ENCODE results near the gene SMYD5. TPM values are rescaled to one million over a fixed set of nuclear protein-coding genes. Genes with fewer than 3 reads are reported as not detected.

The SMYD5 gene
- total RNA-seq, 3 donors from 2014 or later, result 14.1 to 21.6 (median 18.3) TPM

DNA sequence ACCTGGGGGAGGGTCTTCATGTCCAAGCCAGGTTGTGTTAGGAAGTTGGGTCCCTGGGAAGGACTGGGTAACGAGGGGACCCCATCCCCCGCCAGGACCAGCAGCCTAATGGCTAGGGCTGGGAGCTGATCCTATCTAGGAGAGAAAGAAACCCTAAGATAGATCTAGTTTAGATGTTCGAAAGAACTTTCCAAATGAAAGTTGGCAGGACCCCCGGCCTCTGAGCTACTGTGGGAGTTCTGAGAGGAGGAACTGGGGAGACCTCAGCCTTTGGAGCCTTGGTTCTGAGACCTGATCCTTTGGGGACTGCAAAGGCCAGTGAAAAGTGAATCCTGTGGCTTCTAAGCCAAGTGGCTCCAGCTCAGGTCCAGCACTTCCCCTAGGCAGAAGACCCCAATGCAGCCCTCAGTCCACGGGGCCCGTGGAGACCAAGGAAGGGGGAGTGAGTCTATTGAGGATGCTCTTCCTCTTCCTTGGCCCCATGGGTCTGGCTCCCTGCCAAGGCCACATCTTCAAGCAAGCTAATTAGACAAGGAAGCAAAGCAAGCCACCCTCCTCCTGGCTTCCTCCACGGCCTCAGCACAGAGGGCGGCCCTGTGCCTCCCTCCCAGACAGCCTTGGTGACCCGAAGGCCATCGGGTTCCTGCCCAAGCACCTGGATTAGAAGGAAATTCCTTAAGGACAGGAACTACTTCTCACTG is 43.5 kb downstream of the SMYD5 start:
- no peak for TF ChIP-seq POLR2AphosphoS5 (IDR thresholded peaks at IDR 0.05)
- TF ChIP-seq, protein P1, sequence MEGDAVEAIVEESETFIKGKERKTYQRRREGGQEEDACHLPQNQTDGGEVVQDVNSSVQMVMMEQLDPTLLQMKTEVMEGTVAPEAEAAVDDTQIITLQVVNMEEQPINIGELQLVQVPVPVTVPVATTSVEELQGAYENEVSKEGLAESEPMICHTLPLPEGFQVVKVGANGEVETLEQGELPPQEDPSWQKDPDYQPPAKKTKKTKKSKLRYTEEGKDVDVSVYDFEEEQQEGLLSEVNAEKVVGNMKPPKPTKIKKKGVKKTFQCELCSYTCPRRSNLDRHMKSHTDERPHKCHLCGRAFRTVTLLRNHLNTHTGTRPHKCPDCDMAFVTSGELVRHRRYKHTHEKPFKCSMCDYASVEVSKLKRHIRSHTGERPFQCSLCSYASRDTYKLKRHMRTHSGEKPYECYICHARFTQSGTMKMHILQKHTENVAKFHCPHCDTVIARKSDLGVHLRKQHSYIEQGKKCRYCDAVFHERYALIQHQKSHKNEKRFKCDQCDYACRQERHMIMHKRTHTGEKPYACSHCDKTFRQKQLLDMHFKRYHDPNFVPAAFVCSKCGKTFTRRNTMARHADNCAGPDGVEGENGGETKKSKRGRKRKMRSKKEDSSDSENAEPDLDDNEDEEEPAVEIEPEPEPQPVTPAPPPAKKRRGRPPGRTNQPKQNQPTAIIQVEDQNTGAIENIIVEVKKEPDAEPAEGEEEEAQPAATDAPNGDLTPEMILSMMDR (IDR thresholded peaks at IDR 0.05), result no peak
- no peak for DNase-seq (ENCODE audit: low spot score in 2 of 2)
- intact Hi-C loops (cut with DNase I; ENCODE audit: low total_unique reads), result no loop called here
- H3K27ac ChIP-seq, result no peak overlapping the region
- H3K4me3 ChIP-seq, result no peak overlapping the region
- H3K9me3 ChIP-seq, result no peaks in the 10 kb centered on the region
- peaks cover 2% of the 10 kb centered on the region for H3K36me3 ChIP-seq
- H3K4me1 ChIP-seq, result no peaks in the 10 kb centered on the region
- no peaks in the 10 kb centered on the region for H3K27me3 ChIP-seq

DNA sequence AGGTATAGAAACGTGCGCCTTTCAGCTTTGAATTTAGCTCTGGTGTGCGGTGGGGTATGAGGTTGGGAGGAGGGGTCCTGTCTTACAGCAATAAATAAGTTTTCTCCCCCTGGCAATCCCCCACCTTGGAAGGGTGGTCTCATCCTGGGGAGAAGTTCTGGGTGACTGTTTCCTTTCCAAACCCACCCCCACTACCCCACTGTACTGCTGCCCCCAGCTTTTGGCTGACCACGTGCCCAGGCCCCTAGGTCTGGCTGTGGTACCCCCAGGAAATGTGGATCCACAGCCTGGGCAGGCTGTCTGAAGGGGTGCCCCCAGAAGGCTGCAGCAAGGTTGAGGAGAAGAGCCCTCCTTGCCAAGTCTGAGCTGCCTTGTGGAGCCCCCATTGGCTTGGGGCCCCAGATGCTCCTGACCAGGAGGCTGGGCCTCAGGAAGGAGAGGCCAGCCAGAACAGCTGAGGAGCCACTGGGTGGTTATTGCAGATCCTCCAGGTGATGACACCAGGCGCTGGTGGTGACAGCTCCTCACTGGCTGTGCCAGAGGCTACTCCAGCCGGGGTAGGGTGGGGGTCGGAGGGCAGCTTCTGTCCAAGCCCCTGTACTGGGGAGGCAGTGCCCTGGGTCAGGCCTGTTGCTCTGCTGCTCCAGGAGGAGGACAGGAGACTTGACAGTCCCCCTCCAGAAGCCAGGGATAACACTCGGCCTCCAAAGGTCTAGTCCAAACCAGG is 44.3 kb downstream of the SMYD5 start:
- intact Hi-C loops (cut with DNase I; ENCODE audit: low total_unique reads), result no loop called here

DNA sequence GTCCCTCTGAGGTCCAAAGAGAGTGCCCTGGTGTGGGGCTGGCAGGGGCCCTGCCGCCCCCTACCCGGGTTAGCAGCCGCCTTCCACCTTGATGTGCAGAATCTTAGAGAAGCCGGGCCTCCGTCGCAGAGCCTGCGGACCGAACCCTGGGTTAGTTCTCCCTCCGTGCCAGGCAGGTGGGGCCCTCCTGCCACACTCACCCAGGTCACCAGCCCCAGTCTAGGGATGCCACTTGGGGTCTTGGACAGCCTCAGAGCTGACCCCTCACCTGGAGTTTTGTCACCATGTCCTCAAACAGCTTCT is 44.8 kb downstream of the SMYD5 start:
- H3K4me1 ChIP-seq, result no peaks in the 10 kb centered on the region
- intact Hi-C loops (cut with DNase I; ENCODE audit: low total_unique reads), result no loop called here
- no peaks in the 10 kb centered on the region for H3K36me3 ChIP-seq
- H3K27me3 ChIP-seq, result no peaks in the 10 kb centered on the region
- H3K4me3 ChIP-seq, result no peak overlapping the region
- H3K9me3 ChIP-seq, result no peaks in the 10 kb centered on the region
- no peak overlapping the region for H3K27ac ChIP-seq
- no peak for DNase-seq (ENCODE audit: low spot score in 2 of 2)
- TF ChIP-seq POLR2A (IDR thresholded peaks at IDR 0.05), result no peak
- no peak for TF ChIP-seq POLR2AphosphoS5 (IDR thresholded peaks at IDR 0.05)
- TF ChIP-seq, protein P1 (IDR thresholded peaks at IDR 0.05), result no peak

More for the DNA sequence above, 44.3 kb downstream of the SMYD5 start:
- Histone ChIP-seq H3K27me3 (no peaks in the 10 kb centered on the region), H3K27ac (no peak overlapping the region), H3K4me3 (no peak overlapping the region), H3K36me3 (no peaks in the 10 kb centered on the region), H3K4me1 (no peaks in the 10 kb centered on the region), H3K9me3 (no peaks in the 10 kb centered on the region)
- no peak for DNase-seq (ENCODE audit: low spot score in 2 of 2)
- TF ChIP-seq, protein P1 (IDR thresholded peaks at IDR 0.05), result no peak
- TF ChIP-seq POLR2AphosphoS5 (IDR thresholded peaks at IDR 0.05) (no peak), POLR2A (IDR thresholded peaks at IDR 0.05) (no peak)

DNA sequence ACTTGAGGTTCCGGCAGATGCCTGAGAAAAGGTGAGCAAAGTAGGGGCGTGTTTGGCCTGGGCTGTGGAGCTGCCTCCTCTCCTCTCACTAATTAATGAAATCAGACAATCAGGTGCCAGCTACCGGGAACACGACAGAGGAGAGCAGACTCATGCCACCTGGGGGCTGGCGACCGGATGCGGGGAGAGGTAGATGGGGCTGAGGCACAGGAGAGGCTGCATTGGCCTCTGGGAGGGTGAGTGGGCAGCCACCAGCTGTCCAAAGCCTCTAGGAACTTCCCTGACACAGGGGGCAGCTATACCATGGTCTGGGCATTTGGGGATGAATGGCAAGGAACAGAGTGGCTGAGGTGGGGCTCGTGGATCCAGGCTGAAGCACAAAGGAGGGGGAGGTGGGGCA is 45.2 kb downstream of the SMYD5 start:
- H3K4me3 ChIP-seq, result no peak overlapping the region
- H3K27me3 ChIP-seq, result no peaks in the 10 kb centered on the region
- intact Hi-C loops (cut with DNase I; ENCODE audit: low total_unique reads), result no loop called here
- H3K9me3 ChIP-seq, result no peaks in the 10 kb centered on the region
- H3K36me3 ChIP-seq, result no peaks in the 10 kb centered on the region
- no peak for DNase-seq (ENCODE audit: low spot score in 2 of 2)
- TF ChIP-seq, protein P1 (IDR thresholded peaks at IDR 0.05), result no peak
- TF ChIP-seq POLR2A (IDR thresholded peaks at IDR 0.05), result no peak
- TF ChIP-seq POLR2AphosphoS5 (IDR thresholded peaks at IDR 0.05), result no peak
- no peaks in the 10 kb centered on the region for H3K4me1 ChIP-seq
- no peak overlapping the region for H3K27ac ChIP-seq

DNA sequence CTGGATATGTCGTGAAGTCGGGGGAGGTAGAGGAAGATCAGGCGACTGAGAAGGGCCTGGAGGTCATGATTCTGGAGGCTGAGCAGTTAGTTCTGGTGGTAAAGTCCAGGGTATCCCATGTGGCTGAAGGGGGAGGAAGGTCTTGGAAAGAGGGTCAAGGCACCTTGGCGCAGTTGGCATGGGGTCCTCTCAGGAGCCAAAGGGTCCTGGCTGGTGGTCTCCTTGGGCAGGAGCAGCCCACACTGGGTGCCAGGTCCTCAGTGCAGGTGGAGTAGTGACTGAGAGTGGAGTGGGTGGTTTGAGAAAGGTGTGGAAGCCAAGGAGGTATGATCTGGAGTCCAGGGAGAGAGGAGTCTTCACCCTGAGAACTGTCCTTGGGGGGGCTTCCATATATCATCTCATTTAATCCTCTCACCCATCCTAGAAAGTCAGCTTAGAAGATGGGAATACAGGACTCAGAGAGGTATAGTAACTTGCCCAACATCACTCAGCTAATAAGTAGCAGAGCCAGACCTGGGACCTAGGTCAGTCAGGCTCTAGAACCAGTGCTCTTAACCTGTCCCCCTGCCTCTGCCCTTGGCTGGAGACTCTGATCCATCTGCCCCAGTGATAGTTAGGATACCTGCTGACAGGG is 45.8 kb downstream of the SMYD5 start:
- no peaks in the 10 kb centered on the region for H3K27me3 ChIP-seq
- H3K27ac ChIP-seq, result no peak overlapping the region
- TF ChIP-seq POLR2A (IDR thresholded peaks at IDR 0.05), result no peak
- TF ChIP-seq POLR2AphosphoS5 (IDR thresholded peaks at IDR 0.05), result no peak
- TF ChIP-seq, protein P1 (IDR thresholded peaks at IDR 0.05), result no peak
- H3K36me3 ChIP-seq, result no peaks in the 10 kb centered on the region
- H3K4me1 ChIP-seq, result no peaks in the 10 kb centered on the region
- no peak overlapping the region for H3K4me3 ChIP-seq
- intact Hi-C loops (cut with DNase I; ENCODE audit: low total_unique reads), result no loop called here
- H3K9me3 ChIP-seq, result no peaks in the 10 kb centered on the region
- no peak for DNase-seq (ENCODE audit: low spot score in 2 of 2)

All from breast epithelium (tissue), 4 donors.